Ovary (tissue), 10 donors: ENCODE results near the gene LRRC52. TPM values are rescaled to one million over a fixed set of nuclear protein-coding genes. Genes with fewer than 3 reads are reported as not detected.

Source experiments
- DNase-seq, 5 donors: peaks; one replicate each; pipeline ENCODE4 v3.0.0-alpha.2; 2019 to 2020
- H3K27ac ChIP-seq, 2 donors: fragments of 200-600 bp; one replicate each; pipeline versions ENCODE4 v1.5.1 to v1.8.0; 2019 to 2022
- H3K27me3 ChIP-seq: fragments of 200-600 bp; one replicate; pipeline ENCODE4 v1.8.0; 2022
- H3K36me3 ChIP-seq: fragments of 200-600 bp; sonication (generic); one replicate; pipeline ENCODE4 v1.5.1; 2019
- H3K4me1 ChIP-seq: one replicate; pipeline ENCODE4 v1.8.1; 2013; ENCODE audit warnings: mild to moderate bottlenecking, moderate library complexity; ENCODE audit not compliant: insufficient read depth
- H3K4me3 ChIP-seq: fragments of 200-600 bp; sonication (generic); one replicate; pipeline ENCODE4 v1.5.1; 2017
- H3K9me3 ChIP-seq, 2 donors: fragments of 200-600 bp in 1 of 2; sonication (generic) in 1 of 2; one replicate each; pipeline versions ENCODE4 v1.5.1 to v1.8.1; 2013 to 2019; ENCODE audit warnings: mild to moderate bottlenecking in 1 of 2, moderate library complexity in 1 of 2
- CTCF ChIP-seq, 3 donors: fragments of 450-650 bp in 2 of 3; fragments of 200-600 bp in 1 of 3; IDR thresholded peaks; one replicate each; pipeline versions ENCODE4 v1.5.1 to v1.8.0; 2016 to 2022; ENCODE audit warnings: antibody characterized with exemption in 3 of 3, mild to moderate bottlenecking in 1 of 3
- EP300 ChIP-seq: sonication (generic); formaldehyde crosslinking; IDR thresholded peaks from one replicate; pipeline ENCODE4 v1.6.1; 2017; ENCODE audit warnings: antibody characterized with exemption
- POLR2A ChIP-seq: fragments of 450-650 bp; IDR thresholded peaks from one replicate; pipeline ENCODE4 v1.6.1; 2017; ENCODE audit warnings: antibody characterized with exemption, mild to moderate bottlenecking, moderate library complexity
- WGBS, 3 donors: extraction: QIAGEN DNeasy Blood & Tissue Kit in 1 of 3; methylation state at CpG; one replicate each; pipeline versions ENCODE4 v1.1.5 to v1.1.7; 2013 to 2017; 5-methylcytosine and 5-hydroxymethylcytosine counted together
- intact Hi-C, 4 donors: fragments of 100-400 bp; cut with DNase I; formaldehyde crosslinking; loops; one replicate each; pipeline versions ENCODE4 v1.11.0 to v1.15.1; 2022 to 2023
- long read RNA-seq, 3 donors: library from polyadenylated mRNA in 2 of 3; unstranded in 2 of 3; transcript quantifications; one replicate each; pipeline ENCODE4 v2.0.0 and lab custom pipeline, GENCODE V29; 2021 to 2026
- polyA plus RNA-seq, 2 donors: library from polyadenylated mRNA; stranded (reverse); fragments of 200-250 nt in 1 of 2; fragments of 350-450 nt in 1 of 2; fragmentation: Illumina TruSeq in 1 of 2; extraction: RNeasy Lipid Tissue Mini Kit (QIAGEN cat#74804) in 1 of 2; gene quantifications; one replicate each; pipeline ENCODE4 v1.2.3, GENCODE V29; 2013 to 2014
- total RNA-seq, 7 donors: library from RNA; depleted of rRNA in 2 of 7; stranded (reverse); fragments of >200 nt in 2 of 7; fragmentation: NEBNext Ultra II Directional in 3 of 7; extraction: Animal tissue kit (Norgen Biotek cat#: 25700) in 3 of 7; gene quantifications; one replicate each; pipeline versions ENCODE4 v1.1.0 to v1.2.4, GENCODE V29; 2016 to 2023
- donor health status: DM: no; HTN: no; CAD: no; lungs with moderate emphysema.
- donor health status: DM: no; HTN: no; CAD: no.
- donor health status: Bipolar disorder and iron deficiency.
- donor health status: DM: yes; HTN: yes; CAD: no.
- donor health status: DM: no; HTN: no; CAD: no.
- donor health status: DM: yes; HTN: yes; CAD: no.

Gene LRRC52, protein sequence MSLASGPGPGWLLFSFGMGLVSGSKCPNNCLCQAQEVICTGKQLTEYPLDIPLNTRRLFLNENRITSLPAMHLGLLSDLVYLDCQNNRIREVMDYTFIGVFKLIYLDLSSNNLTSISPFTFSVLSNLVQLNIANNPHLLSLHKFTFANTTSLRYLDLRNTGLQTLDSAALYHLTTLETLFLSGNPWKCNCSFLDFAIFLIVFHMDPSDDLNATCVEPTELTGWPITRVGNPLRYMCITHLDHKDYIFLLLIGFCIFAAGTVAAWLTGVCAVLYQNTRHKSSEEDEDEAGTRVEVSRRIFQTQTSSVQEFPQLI
- total RNA-seq (not detected), polyA plus RNA-seq (not detected)
- long read RNA-seq, donor 1, result 0 reads
- long read RNA-seq, donor 2, result 0 reads
- long read RNA-seq, donor 3, result 0 reads

DNA sequence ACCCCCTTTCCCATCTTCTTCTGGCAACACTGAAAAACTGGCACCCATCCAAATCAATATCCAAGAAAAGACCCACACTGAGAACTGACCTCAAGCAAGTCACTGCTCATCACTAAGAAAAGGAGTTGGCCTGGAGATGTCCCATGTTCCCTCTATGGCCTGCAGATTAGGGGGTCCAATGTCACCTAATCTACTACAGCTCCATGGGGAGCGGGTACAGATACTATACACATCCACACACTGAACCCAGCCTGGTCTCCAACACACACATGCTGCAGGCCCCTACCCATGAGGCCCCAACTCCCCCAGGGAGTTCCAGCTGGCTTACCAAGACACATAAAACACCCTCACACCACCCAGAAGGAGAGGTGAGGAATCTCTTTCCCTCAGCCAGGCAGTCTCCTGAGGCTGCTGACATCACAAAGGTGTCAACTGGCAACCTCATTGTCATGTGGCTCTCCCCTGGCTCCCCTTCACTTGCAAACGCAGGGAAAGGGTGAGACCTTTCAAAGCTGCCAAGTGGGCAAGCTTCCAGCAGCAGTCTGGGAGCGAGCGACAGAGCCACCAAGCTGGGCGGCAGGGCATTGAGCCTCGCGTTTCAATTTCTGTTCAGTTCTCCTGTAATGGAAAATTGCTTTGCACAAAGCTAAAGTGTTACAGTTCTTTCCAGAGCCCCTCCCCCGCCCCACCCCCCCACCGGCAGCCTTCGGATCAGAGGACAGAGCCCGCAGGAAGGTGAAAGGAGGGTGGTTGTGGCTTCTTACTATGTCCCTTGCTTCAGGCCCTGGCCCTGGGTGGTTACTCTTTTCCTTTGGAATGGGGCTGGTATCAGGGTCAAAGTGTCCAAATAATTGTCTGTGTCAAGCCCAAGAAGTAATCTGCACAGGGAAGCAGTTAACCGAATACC lies at the start of gene LRRC52:
TSS of gene LRRC52 (plus strand) at position 469 of the 907 bp plus-strand sequence. CDS start at position 766, 297 bp downstream.
- Histone ChIP-seq H3K27me3 (no peaks in the 10 kb centered on the region), H3K36me3 (no peaks in the 10 kb centered on the region), H3K4me1 (no peaks in the 10 kb centered on the region), H3K4me3 (no peak within 1 kb of the TSS), H3K27ac (no peak within 1 kb of the TSS), H3K9me3 (no peaks in the 10 kb centered on the region)
- DNase-seq, result peak in 2 of 5 donors; percentile 17 to 34
- no peak for TF ChIP-seq POLR2A
- no peak for TF ChIP-seq CTCF (IDR thresholded peaks at IDR 0.05)
- no peak for TF ChIP-seq EP300
- WGBS, 3 donors, result 13 to 22% (median 16%) methylated on average over 12 of the region's 12 CpGs
- intact Hi-C loops, result no loop called here

DNA sequence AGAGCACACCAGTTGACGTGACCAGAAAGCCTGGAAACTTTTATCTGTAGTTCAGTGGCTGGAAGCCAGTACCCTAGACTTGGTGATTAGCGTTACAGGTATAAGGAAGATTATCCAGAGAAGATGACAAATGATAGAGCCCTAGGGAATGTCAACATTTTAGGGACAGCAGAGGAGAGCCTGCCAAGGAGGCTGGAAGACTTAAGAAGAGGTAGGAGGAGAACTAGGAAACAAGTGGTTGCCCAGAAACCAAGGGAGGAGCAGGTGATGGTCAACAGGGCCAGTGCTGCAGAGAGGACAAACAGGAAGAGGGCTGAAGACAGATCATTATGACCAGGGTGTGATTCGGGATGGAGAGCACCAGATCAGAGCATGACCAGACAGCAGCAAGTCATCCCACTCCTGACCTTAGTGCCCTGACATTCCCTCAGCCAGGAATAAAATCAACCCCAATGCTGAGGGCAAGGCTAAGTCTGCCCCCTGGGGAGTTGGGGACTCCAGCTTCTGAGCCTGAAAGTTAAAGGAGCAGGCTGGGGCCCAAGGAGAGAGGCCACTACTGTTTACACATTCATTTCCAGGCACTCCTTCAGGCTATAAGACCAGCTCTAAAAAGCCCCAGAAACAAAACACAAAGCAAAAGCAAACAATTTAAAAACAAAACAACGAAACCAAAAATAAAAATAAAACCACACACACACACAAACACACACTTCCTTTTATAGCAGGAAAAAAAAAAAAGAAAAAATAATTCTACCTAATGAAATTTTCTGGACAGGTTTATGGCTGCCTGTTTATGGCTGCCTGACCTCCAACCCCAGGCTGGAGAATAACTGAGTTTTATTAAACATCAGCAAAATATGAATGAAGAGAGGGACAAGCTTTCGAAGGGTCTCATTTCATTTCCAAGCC lies 48.6 kb upstream of the LRRC52 start:
- no peaks in the 10 kb centered on the region for H3K27me3 ChIP-seq
- intact Hi-C loops, result no loop called here
- whole genome bisulfite sequencing, 3 donors, result 41 to 46% (median 43%) methylated on average over 5 of the region's 5 CpGs
- TF ChIP-seq POLR2A (no peak), EP300 (no peak), CTCF (IDR thresholded peaks at IDR 0.05) (no peak)
- no peaks in the 10 kb centered on the region for H3K4me1 ChIP-seq
- H3K36me3 ChIP-seq, result no peaks in the 10 kb centered on the region
- H3K9me3 ChIP-seq, result no peaks in the 10 kb centered on the region
- no peak overlapping the region for H3K27ac ChIP-seq
- H3K4me3 ChIP-seq, result no peak overlapping the region
- no peak for DNase-seq

- 31 to 44% (median 33%) methylated on average over 3 of the region's 3 CpGs for WGBS, 3 donors
Measured at GRCh38 chr1:165495858-165496205, 48.0 kb upstream of the LRRC52 start.

More at GRCh38 chr1:165495858-165496205, 48.0 kb upstream of the LRRC52 start:
- TF ChIP-seq CTCF (IDR thresholded peaks at IDR 0.05) (no peak), EP300 (no peak)
- Histone ChIP-seq H3K4me1 (no peaks in the 10 kb centered on the region), H3K4me3 (no peak overlapping the region), H3K27ac (no peak overlapping the region), H3K27me3 (no peaks in the 10 kb centered on the region), H3K36me3 (no peaks in the 10 kb centered on the region), H3K9me3 (no peaks in the 10 kb centered on the region)
- no peak for DNase-seq
- intact Hi-C loops, result no loop called here
